Left cardiac atrium (tissue), 4 donors: ENCODE data around the gene PPP1CA. TPM values are rescaled to one million over a fixed set of nuclear protein-coding genes. Genes with fewer than 3 reads are reported as not detected.

Experiments used
- ATAC-seq, 2 donors: fragments of 200-7000 bp; cut with Tn5 transposase; one replicate each; pipeline ENCODE4 v1.9.1; 2020; ENCODE audit warnings: mild to moderate bottlenecking in 2 of 2, moderate library complexity in 2 of 2
- DNase-seq: peaks from one replicate; pipeline ENCODE4 v3.0.0-alpha.2; 2020
- intact Hi-C, 2 donors: fragments of 100-400 bp; cut with DNase I; formaldehyde crosslinking; loops; one replicate each; pipeline versions ENCODE4 v1.14.1 to v1.15.1; 2022 to 2023
- long read RNA-seq: library from polyadenylated mRNA; unstranded; transcript quantifications from one replicate; pipeline ENCODE4 v2.0.0, GENCODE V29; 2021
- total RNA-seq, 2 donors: library from RNA; stranded (reverse); fragmentation: NEBNext Ultra II Directional; extraction: Animal tissue kit (Norgen Biotek cat#: 25700); gene quantifications; one replicate each; pipeline ENCODE4 v1.2.1, GENCODE V29; 2021
- donor health status: DM: no; HTN: yes; CAD: no.
- donor health status: DM: no; HTN: yes; CAD: no; lungs with severe emphysema.
- donor health status: DM: yes; HTN: yes; CAD: no.
- donor health status: Dilated cardiomyopathy.

PPP1CA gene
- total RNA-seq = 10 to 100 TPM; 86.7 to 94.1 TPM
- long read RNA-seq, transcript PPP1CA-202 (6 exons, 1,054 nt) = minor isoform, 5 of 143 reads
- long read RNA-seq, transcript PPP1CA-204 (6 exons, 1,677 nt) = minor isoform, 8 of 143 reads
- long read RNA-seq, transcript PPP1CA-203 (7 exons, 1,476 nt) = major isoform, 124 of 143 reads
- long read RNA-seq, partial matches to known transcripts = 0 of 143 reads
- long read RNA-seq, other reads (novel, unspliced or antisense) = 5 of 143 reads

GRCh38 chr11:67401495-67402191 is at the start of gene PPP1CA:
TSS of gene PPP1CA (minus strand) at chr11:67401858. CDS start at chr11:67401782, 76 bp downstream.
- intact Hi-C loops = loop anchor here (5.0 to 10.0 kb wide), 3 partner anchors 63 to 106 kb away; partner anchors contain the start of genes CDK2AP2 (in 1 of the 2), PITPNM1 (in 1 of the 2) and TMEM134 (in 1 of the 2)
- ATAC-seq = peak; percentile 87 to 90

GRCh38 chr11:67450796-67451657 is 49.4 kb upstream of the PPP1CA start:
- DNase-seq (no peak), ATAC-seq (no peak)
- intact Hi-C loops = no loop called here

More at GRCh38 chr11:67401495-67402191, at the start of gene PPP1CA:
- DNase-seq = peak; percentile 93

GRCh38 chr11:67449116-67449844 is 47.6 kb upstream of the PPP1CA start:
- no peak for DNase-seq
- intact Hi-C loops = no loop called here
- peak in 1 of 2 donors; percentile 37 for ATAC-seq

GRCh38 chr11:67448220-67448609 is 46.6 kb upstream of the PPP1CA start:
- intact Hi-C loops = no loop called here
- DNase-seq (no peak), ATAC-seq (no peak)

GRCh38 chr11:67445515-67445914 is 43.9 kb upstream of the PPP1CA start:
- DNase-seq = no peak
- intact Hi-C loops = no loop called here
- ATAC-seq = no peak

GRCh38 chr11:67442504-67443404 is 41.1 kb upstream of the PPP1CA start:
- intact Hi-C loops = no loop called here
- ATAC-seq (peak in 1 of 2 donors; percentile 1), DNase-seq (peak; percentile 24)

- DNase-seq (peak; percentile 38), ATAC-seq (no peak)
- intact Hi-C loops = no loop called here
Observed at GRCh38 chr11:67441731-67442351, 40.2 kb upstream of the PPP1CA start.

GRCh38 chr11:67441098-67441563 is 39.5 kb upstream of the PPP1CA start:
- peak; percentile 25 for DNase-seq
- no peak for ATAC-seq
- intact Hi-C loops = no loop called here

- ATAC-seq = no peak
- DNase-seq = peak; percentile 17
- intact Hi-C loops = no loop called here
Observed at GRCh38 chr11:67440229-67441097, 38.8 kb upstream of the PPP1CA start.

GRCh38 chr11:67439321-67440228 is 37.9 kb upstream of the PPP1CA start:
- DNase-seq = peak; percentile 40
- peak in 1 of 2 donors; percentile 1 for ATAC-seq
- intact Hi-C loops = no loop called here

GRCh38 chr11:67438158-67438902 is 36.7 kb upstream of the PPP1CA start:
- intact Hi-C loops = no loop called here
- ATAC-seq = no peak

GRCh38 chr11:67437809-67438157 is 36.1 kb upstream of the PPP1CA start:
- no peak for ATAC-seq
- intact Hi-C loops = no loop called here
- no peak for DNase-seq

More at GRCh38 chr11:67438158-67438902, 36.7 kb upstream of the PPP1CA start:
- peak; percentile 34 for DNase-seq

- peak; percentile 10 to 36 for ATAC-seq
- intact Hi-C loops = no loop called here
- DNase-seq = peak; percentile 41
Observed at GRCh38 chr11:67437082-67437808, 35.6 kb upstream of the PPP1CA start, which contains the start of gene PTPRCAP. TSS of gene PTPRCAP (minus strand) at chr11:67437682. CDS start at chr11:67437619, 63 bp downstream.

- ATAC-seq (peak; percentile 1 to 18), DNase-seq (peak; percentile 20)
- intact Hi-C loops = no loop called here
Observed at GRCh38 chr11:67436459-67437081, 34.9 kb upstream of the PPP1CA start.
